B cell (primary cell): ENCODE data around the gene MAL. TPM values are rescaled to one million over a fixed set of nuclear protein-coding genes. Genes with fewer than 3 reads are reported as not detected.

ENCODE experiments used
- ATAC-seq: fragments of 200-7000 bp; cut with Tn5 transposase; one replicate; pipeline ENCODE4 v1.10.0; 2021; ENCODE audit warnings: low read depth, mild to moderate bottlenecking, moderate number of reproducible peaks, moderate library complexity
- CTCF ChIA-PET: fragments of 350-600 bp; sonication (Branson Sonifier 250); formaldehyde crosslinking; loops from one replicate; lab custom pipeline; 2021; ENCODE audit warnings: antibody characterized with exemption, inconsistent platforms; lab: Charles Lee
- POLR2A ChIA-PET: fragments of 350-600 bp; sonication (Branson Sonifier 250); formaldehyde crosslinking; loops from one replicate; lab custom pipeline; 2021; ENCODE audit warnings: antibody characterized with exemption; lab: Charles Lee
- DNase-seq: peaks from one replicate; pipeline ENCODE4 v3.0.0; 2013
- H2AFZ ChIP-seq: 2 replicates; pipeline ENCODE4 v1.6.1; 2012; ENCODE audit warnings: mild to moderate bottlenecking, low read depth, low read length; ENCODE audit not compliant: insufficient read depth, poor library complexity, severe bottlenecking
- H3K27ac ChIP-seq, 2 donors: 1 replicate in 1 of 2; 2 replicates in 1 of 2; pipeline ENCODE4 v1.5.1; 2012 to 2013; ENCODE audit warnings: low read length in 2 of 2, mild to moderate bottlenecking in 2 of 2, moderate library complexity in 1 of 2
- H3K27me3 ChIP-seq, 4 experiments: fragments of 200-600 bp in 1 of 4; sonication (generic) in 1 of 4; replicated peaks in 1 of 4; 1 replicate in 2 of 4; 2 replicates in 2 of 4; pipeline versions ENCODE4 v1.6.1 to v1.7.0; 2013 to 2016; ENCODE audit warnings: low read length in 3 of 4, mild to moderate bottlenecking in 2 of 4, mixed read lengths in 1 of 4, moderate library complexity in 1 of 4; ENCODE audit not compliant: insufficient read depth in 4 of 4, control insufficient read depth in 3 of 4; ENCODE audit errors: control extremely low read depth in 1 of 4
- H3K36me3 ChIP-seq, 2 experiments: replicated peaks in 1 of 2; 1 replicate in 1 of 2; 2 replicates in 1 of 2; pipeline versions ENCODE4 v1.6.1 to v1.7.1; 2013; ENCODE audit warnings: low read length in 1 of 2; ENCODE audit not compliant: insufficient read depth in 2 of 2, control insufficient read depth in 1 of 2; ENCODE audit errors: control extremely low read depth in 1 of 2, extremely low read depth in 1 of 2
- H3K4me1 ChIP-seq, 2 donors: fragments of 200-600 bp in 1 of 2; sonication (generic) in 1 of 2; 1 replicate in 1 of 2; 2 replicates in 1 of 2; pipeline versions ENCODE4 v1.5.1 to v1.6.1; 2013 to 2017; ENCODE audit warnings: low read length in 2 of 2; ENCODE audit not compliant: control insufficient read depth in 2 of 2, insufficient read depth in 2 of 2
- H3K4me2 ChIP-seq: replicated peaks from 2 replicates; pipeline ENCODE3; 2012; ENCODE audit warnings: mild to moderate bottlenecking, low read depth, low read length; ENCODE audit not compliant: poor library complexity, severe bottlenecking
- H3K4me3 ChIP-seq, 5 experiments: fragments of 200-600 bp in 1 of 5; sonication (generic) in 1 of 5; 1 replicate in 3 of 5; 2 replicates in 2 of 5; pipeline versions ENCODE4 v1.5.1 to v1.7.0; 2011 to 2016; ENCODE audit warnings: low read length in 4 of 5, mild to moderate bottlenecking in 4 of 5, low read depth in 2 of 5, control low read depth in 1 of 5, moderate library complexity in 1 of 5; ENCODE audit not compliant: insufficient read depth in 1 of 5; ENCODE audit errors: control extremely low read depth in 1 of 5, extremely low read depth in 1 of 5
- H3K79me2 ChIP-seq: fragments of 200-600 bp; sonication (generic); one replicate; pipeline ENCODE4 v1.6.0; 2016; ENCODE audit warnings: low read length; ENCODE audit not compliant: control insufficient read depth, insufficient read depth
- H3K9ac ChIP-seq: fragments of 200-600 bp; sonication (generic); 2 replicates; pipeline ENCODE4 v1.6.1; 2017; ENCODE audit warnings: mild to moderate bottlenecking, low read length, moderate library complexity
- H3K9me3 ChIP-seq, 3 donors: one replicate each; pipeline versions ENCODE4 v1.6.1 to v1.7.1; 2013; ENCODE audit warnings: low read length in 2 of 3; ENCODE audit not compliant: control insufficient read depth in 2 of 3, insufficient read depth in 1 of 3; ENCODE audit errors: control extremely low read depth in 1 of 3
- H4K20me1 ChIP-seq: 2 replicates; pipeline ENCODE4 v1.6.0; 2012; ENCODE audit warnings: mild to moderate bottlenecking, low read length; ENCODE audit not compliant: insufficient read depth, control insufficient read depth, poor library complexity, severe bottlenecking
- H3K27ac Mint-ChIP-seq: one replicate; pipeline ENCODE4 v1.8.0; 2021; ENCODE audit warnings: mixed read lengths
- H3K27me3 Mint-ChIP-seq: one replicate; pipeline ENCODE4 v1.8.0; 2021; ENCODE audit warnings: mixed read lengths
- H3K4me1 Mint-ChIP-seq: one replicate; pipeline ENCODE4 v1.8.0; 2021; ENCODE audit warnings: mixed read lengths
- H3K4me3 Mint-ChIP-seq: one replicate; pipeline ENCODE4 v1.8.0; 2021; ENCODE audit warnings: mixed read lengths
- H3K9me3 Mint-ChIP-seq: one replicate; pipeline ENCODE4 v1.8.0; 2022; ENCODE audit warnings: mixed read lengths; ENCODE audit not compliant: insufficient read depth
- CTCF ChIP-seq: fragments of 200-600 bp; IDR thresholded peaks from one replicate; pipeline ENCODE4 v1.8.0; 2022; ENCODE audit warnings: antibody characterized with exemption, mild to moderate bottlenecking
- EZH2 ChIP-seq: IDR thresholded peaks from 2 replicates; pipeline ENCODE4 v1.6.1; 2012; ENCODE audit warnings: borderline replicate concordance, low read depth, mild to moderate bottlenecking, moderate library complexity, low read length; ENCODE audit not compliant: insufficient read depth, poor library complexity, severe bottlenecking
- WGBS: methylation state at CpG from one replicate; pipeline ENCODE4 v1.1.5; 2013; ENCODE audit warnings: missing lambda C conversion rate; ENCODE audit not compliant: insufficient coverage; 5-methylcytosine and 5-hydroxymethylcytosine counted together
- intact Hi-C: fragments of 100-400 bp; cut with micrococcal nuclease; formaldehyde crosslinking; loops from one replicate; pipeline ENCODE4 v1.10.0; 2022
- polyA plus RNA-seq: library from polyadenylated mRNA; depleted of rRNA; stranded (reverse); fragments of >200 nt; gene quantifications from 2 replicates; pipeline ENCODE4 v1.2.3, GENCODE V29; 2012
- total RNA-seq, 2 donors: library from RNA; stranded (reverse); fragments of 120-200 nt in 1 of 2; gene quantifications; 1 replicate in 1 of 2; 2 replicates in 1 of 2; pipeline versions ENCODE4 v1.2.3 to v1.2.4, GENCODE V29; 2013 to 2022

The MAL gene
- total and polyA plus RNA-seq, 2 donors (not counting 1 experiment from before 2014, with no cell fraction given) = 0.74 to 3.0 TPM

GRCh38 chr2:94978917-94979316 lies 46.6 kb upstream of the MAL start:
- Mint-ChIP-seq H3K27ac (no peak overlapping the region), H3K27me3 (peaks cover 34% of the 10 kb centered on the region), H3K9me3 (no peaks in the 10 kb centered on the region), H3K4me1 (no peaks in the 10 kb centered on the region), H3K4me3 (no peak overlapping the region)
- Histone ChIP-seq H3K36me3 (no peaks in the 10 kb centered on the region), H3K9ac (no peak overlapping the region), H3K4me3 (no peak overlapping the region), H2AFZ (no peak overlapping the region), H4K20me1 (no peaks in the 10 kb centered on the region), H3K4me2 (no peak overlapping the region), H3K4me1 (no peaks in the 10 kb centered on the region), H3K9me3 (peaks cover 0 to 6% (median 0%) of the 10 kb centered on the region in 3 donors), H3K27ac (no peak overlapping the region), H3K79me2 (no peaks in the 10 kb centered on the region), H3K27me3 (no peaks in the 10 kb centered on the region)
- ATAC-seq (no peak), DNase-seq (no peak)
- intact Hi-C loops = no loop called here
- POLR2A ChIA-PET = no interaction called here
- WGBS = no CpG with 5 or more reads among the region's 3 CpGs
- TF ChIP-seq CTCF (no peak), EZH2 (no peak)
- CTCF ChIA-PET = no interaction called here

GRCh38 chr2:94979406-94980375 lies 45.8 kb upstream of the MAL start:
- Histone ChIP-seq H3K9me3 (peaks cover 0 to 8% (median 0%) of the 10 kb centered on the region in 3 donors), H2AFZ (no peak overlapping the region), H3K4me2 (no peak overlapping the region), H3K79me2 (no peaks in the 10 kb centered on the region), H3K36me3 (no peaks in the 10 kb centered on the region), H4K20me1 (no peaks in the 10 kb centered on the region), H3K4me1 (no peaks in the 10 kb centered on the region), H3K4me3 (no peak overlapping the region), H3K27ac (no peak overlapping the region), H3K9ac (no peak overlapping the region), H3K27me3 (no peaks in the 10 kb centered on the region)
- no peaks in the 10 kb centered on the region for H3K9me3 Mint-ChIP-seq
- no peak for TF ChIP-seq CTCF
- no peak for TF ChIP-seq EZH2
- H3K27ac Mint-ChIP-seq = no peak overlapping the region
- WGBS = 90% methylated on average over 10 of the region's 10 CpGs
- intact Hi-C loops = no loop called here
- no peak for ATAC-seq
- H3K4me3 Mint-ChIP-seq = no peak overlapping the region
- no peak for DNase-seq
- POLR2A ChIA-PET = no interaction called here
- CTCF ChIA-PET = no interaction called here
- H3K4me1 Mint-ChIP-seq = no peaks in the 10 kb centered on the region
- H3K27me3 Mint-ChIP-seq = peaks cover 39% of the 10 kb centered on the region
